Thoracic aorta (tissue), 2 donors: ENCODE results near the gene CDC16. TPM values are rescaled to one million over a fixed set of nuclear protein-coding genes. Genes with fewer than 3 reads are reported as not detected.

ENCODE experiments used
- ATAC-seq: fragments of 150-250 bp; one replicate; pipeline ENCODE4 v1.8.0; 2017; ENCODE audit warnings: low read depth; ENCODE audit not compliant: insufficient number of reproducible peaks, low FRiP score
- DNase-seq: peaks from one replicate; pipeline ENCODE4 v3.0.0-alpha.2; 2020; ENCODE audit warnings: low spot score
- H3K27ac ChIP-seq, 2 donors: fragments of 200-600 bp; sonication (generic); 1 replicate in 1 of 2; 2 replicates in 1 of 2; pipeline ENCODE4 v1.5.1; 2016; ENCODE audit warnings: mild to moderate bottlenecking in 2 of 2, moderate library complexity in 2 of 2
- H3K27me3 ChIP-seq: fragments of 200-600 bp; sonication (generic); replicated peaks from 2 replicates; pipeline ENCODE4 v1.6.0; 2016; ENCODE audit warnings: mild to moderate bottlenecking; ENCODE audit not compliant: insufficient read depth
- H3K36me3 ChIP-seq: fragments of 200-600 bp; sonication (generic); one replicate; pipeline ENCODE4 v1.5.1; 2016
- H3K4me1 ChIP-seq, 2 donors: fragments of 200-600 bp; sonication (generic); 1 replicate in 1 of 2; 2 replicates in 1 of 2; pipeline versions ENCODE4 v1.5.1 to v1.6.0; 2016; ENCODE audit warnings: low read depth in 2 of 2, mild to moderate bottlenecking in 1 of 2; ENCODE audit not compliant: control insufficient read depth in 1 of 2
- H3K4me3 ChIP-seq: fragments of 200-600 bp; sonication (generic); 2 replicates; pipeline ENCODE4 v1.5.1; 2016; ENCODE audit warnings: mild to moderate bottlenecking
- H3K9me3 ChIP-seq: fragments of 200-600 bp; sonication (generic); 2 replicates; pipeline ENCODE4 v1.5.1; 2016
- total RNA-seq, 2 donors: library from RNA; depleted of rRNA; stranded (reverse); fragments of >200 nt; gene quantifications; one replicate each; pipeline versions ENCODE4 v1.1.0 to v1.2.3, GENCODE V29; 2016
- TF ChIP-seq, protein P1 (sequence below): fragments of 200-600 bp; sonication (generic); IDR thresholded peaks from one replicate; pipeline ENCODE4 v1.5.1; 2019; ENCODE audit warnings: antibody characterized with exemption

CDC16 gene, protein sequence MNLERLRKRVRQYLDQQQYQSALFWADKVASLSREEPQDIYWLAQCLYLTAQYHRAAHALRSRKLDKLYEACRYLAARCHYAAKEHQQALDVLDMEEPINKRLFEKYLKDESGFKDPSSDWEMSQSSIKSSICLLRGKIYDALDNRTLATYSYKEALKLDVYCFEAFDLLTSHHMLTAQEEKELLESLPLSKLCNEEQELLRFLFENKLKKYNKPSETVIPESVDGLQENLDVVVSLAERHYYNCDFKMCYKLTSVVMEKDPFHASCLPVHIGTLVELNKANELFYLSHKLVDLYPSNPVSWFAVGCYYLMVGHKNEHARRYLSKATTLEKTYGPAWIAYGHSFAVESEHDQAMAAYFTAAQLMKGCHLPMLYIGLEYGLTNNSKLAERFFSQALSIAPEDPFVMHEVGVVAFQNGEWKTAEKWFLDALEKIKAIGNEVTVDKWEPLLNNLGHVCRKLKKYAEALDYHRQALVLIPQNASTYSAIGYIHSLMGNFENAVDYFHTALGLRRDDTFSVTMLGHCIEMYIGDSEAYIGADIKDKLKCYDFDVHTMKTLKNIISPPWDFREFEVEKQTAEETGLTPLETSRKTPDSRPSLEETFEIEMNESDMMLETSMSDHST
- 10 to 100 TPM; 45.4 to 73.3 TPM for total RNA-seq

DNA sequence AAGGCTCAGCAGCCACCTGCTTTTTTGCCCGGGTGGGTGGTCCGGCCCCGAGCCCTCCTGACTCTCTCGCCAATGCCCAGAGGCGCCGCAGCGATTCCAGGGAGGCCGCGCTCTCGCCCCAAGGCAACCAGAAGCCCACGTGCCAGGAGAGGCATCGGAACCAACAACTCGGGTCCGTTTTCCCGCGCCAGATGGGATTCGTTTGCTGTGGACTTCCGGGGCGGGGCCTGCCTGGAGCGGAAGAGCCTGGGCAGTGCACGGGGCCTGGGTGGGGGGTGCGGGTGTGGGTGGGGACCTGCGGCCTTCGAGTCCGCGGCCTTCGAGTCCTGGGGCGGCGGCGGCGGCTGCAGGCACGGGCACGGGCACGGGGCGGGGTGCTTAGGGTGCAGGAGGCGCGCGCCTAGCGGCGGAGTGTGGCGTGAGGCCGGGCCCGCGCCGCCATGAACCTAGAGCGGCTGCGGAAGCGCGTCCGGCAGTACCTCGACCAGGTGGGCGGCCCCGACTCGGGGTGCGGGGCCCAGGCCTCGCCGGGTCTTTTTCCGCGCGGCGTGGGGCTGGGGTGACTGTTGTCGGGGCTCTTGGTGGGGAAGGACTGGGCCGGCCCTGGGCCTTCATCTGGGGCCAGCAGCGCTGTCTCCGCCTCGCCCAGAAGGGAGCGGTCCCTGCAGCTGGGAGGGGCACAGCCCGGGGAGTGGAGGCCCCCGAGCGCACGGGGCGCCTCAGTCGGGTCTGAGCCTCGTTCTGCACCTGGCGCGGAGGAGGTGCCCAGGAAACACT lies at the start of gene CDC16:
Gene CDC16 (plus strand): TSS at position 253 of the 777 bp plus-strand sequence. CDS start 188 bp downstream, at position 441.
- DNase-seq (peak; percentile 75), ATAC-seq (peak; percentile 90)
- Histone ChIP-seq H3K36me3 (peaks cover 25% of the 10 kb centered on the region), H3K9me3 (no peaks in the 10 kb centered on the region), H3K27ac (peak within 1 kb of the TSS; percentile 12 to 72), H3K27me3 (no peaks in the 10 kb centered on the region), H3K4me1 (peaks cover 8 to 9% of the 10 kb centered on the region in 2 donors), H3K4me3 (peak within 1 kb of the TSS; percentile 96)
- TF ChIP-seq, protein P1, sequence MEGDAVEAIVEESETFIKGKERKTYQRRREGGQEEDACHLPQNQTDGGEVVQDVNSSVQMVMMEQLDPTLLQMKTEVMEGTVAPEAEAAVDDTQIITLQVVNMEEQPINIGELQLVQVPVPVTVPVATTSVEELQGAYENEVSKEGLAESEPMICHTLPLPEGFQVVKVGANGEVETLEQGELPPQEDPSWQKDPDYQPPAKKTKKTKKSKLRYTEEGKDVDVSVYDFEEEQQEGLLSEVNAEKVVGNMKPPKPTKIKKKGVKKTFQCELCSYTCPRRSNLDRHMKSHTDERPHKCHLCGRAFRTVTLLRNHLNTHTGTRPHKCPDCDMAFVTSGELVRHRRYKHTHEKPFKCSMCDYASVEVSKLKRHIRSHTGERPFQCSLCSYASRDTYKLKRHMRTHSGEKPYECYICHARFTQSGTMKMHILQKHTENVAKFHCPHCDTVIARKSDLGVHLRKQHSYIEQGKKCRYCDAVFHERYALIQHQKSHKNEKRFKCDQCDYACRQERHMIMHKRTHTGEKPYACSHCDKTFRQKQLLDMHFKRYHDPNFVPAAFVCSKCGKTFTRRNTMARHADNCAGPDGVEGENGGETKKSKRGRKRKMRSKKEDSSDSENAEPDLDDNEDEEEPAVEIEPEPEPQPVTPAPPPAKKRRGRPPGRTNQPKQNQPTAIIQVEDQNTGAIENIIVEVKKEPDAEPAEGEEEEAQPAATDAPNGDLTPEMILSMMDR: peak; percentile 44

DNA sequence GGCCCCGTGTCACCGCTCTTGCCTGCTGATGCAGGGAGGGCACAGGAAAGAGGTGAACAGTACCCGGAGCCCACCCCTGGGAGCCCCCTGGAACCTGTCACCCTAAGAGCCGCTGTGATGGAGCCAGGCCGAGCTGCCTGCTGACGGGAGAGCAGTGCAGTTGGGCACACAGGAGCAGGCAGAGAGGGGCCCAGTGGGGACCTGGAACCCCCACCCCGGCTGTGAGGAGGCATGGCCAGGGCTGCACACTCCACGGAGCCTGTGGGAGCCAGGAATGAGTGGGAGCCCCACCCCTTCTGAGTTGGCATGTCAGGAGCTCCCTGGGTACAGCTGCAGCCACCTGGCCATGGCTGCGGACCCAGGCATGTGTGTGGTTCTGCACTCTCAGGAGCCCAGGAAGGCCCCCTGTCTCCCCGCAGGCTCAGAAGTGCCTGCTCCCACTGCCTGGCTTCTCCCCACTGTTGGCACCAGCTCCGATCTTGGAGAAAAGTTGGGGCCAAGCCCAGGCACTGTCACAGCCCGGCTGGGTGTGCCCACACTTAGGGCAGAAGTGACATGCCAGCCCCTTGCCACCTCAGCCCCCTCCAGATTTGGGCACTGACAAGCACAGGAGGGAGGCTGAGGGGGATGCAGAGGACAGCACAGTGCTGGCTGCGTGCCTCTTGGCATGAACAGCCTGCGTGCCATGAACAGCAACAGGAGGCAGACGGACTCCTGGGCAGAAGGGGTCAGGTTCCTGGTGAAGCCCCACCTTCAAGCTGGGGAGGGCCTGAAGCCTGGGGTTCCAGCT lies 49.3 kb upstream of the CDC16 start:
- H3K9me3 ChIP-seq: no peaks in the 10 kb centered on the region
- ATAC-seq (no peak), DNase-seq (no peak)
- no peaks in the 10 kb centered on the region for H3K36me3 ChIP-seq
- TF ChIP-seq, protein P1: no peak
- H3K4me1 ChIP-seq: no peaks in the 10 kb centered on the region
- no peak overlapping the region for H3K4me3 ChIP-seq
- H3K27ac ChIP-seq: no peak overlapping the region
- H3K27me3 ChIP-seq: no peaks in the 10 kb centered on the region

DNA sequence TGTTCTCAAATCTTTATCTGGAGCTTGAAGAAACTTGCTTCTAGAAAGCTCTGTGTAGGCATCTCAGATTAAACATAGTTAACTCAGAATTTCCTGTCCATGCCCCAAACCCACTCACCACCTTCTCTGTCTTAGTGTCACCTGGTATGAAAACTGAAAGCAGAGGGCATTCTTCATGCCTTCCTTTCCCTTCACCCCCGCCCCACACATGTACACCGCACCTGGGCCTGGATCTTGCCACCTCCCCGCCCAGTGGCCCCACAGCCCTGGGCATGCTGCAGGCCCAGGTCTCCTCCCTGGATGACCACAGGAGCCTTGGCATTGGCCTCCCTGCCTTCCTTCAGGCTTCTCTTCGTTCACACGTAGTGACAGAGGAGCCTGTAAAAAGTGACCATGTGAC lies 39.8 kb upstream of the CDC16 start:
- Histone ChIP-seq H3K4me1 (no peaks in the 10 kb centered on the region), H3K27ac (no peak overlapping the region), H3K36me3 (no peaks in the 10 kb centered on the region), H3K27me3 (no peaks in the 10 kb centered on the region), H3K4me3 (no peak overlapping the region), H3K9me3 (peaks cover 3% of the 10 kb centered on the region)
- no peak for DNase-seq
- TF ChIP-seq, protein P1: no peak
- no peak for ATAC-seq

DNA sequence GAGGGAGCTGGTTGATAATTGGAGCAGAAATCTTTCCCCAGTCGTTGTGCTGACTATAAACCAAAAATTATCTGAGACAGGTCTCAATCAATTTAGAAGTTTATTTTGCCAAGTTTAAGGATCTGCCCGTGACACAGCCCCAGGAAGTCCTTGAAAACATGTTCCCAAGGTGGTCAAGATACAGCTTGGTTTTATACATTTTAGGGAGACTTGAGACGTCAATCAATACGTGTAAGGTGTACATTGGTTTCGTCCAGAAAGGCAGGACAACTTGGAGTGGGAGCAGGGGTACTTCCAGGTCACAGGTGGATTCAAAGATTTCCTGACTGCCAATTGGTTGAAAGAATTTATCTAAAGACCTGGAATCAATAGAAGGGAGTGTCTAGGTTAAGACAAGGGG lies 38.1 kb upstream of the CDC16 start:
- H3K4me3 ChIP-seq: no peak overlapping the region
- no peak for ATAC-seq
- no peaks in the 10 kb centered on the region for H3K36me3 ChIP-seq
- DNase-seq: no peak
- H3K27me3 ChIP-seq: no peaks in the 10 kb centered on the region
- peaks cover 0 to 3% of the 10 kb centered on the region in 2 donors for H3K4me1 ChIP-seq
- H3K9me3 ChIP-seq: peaks cover 3% of the 10 kb centered on the region
- TF ChIP-seq, protein P1: no peak
- no peak overlapping the region for H3K27ac ChIP-seq
